ENCODE measurements around the gene EXOSC5. TPM values are rescaled to one million over a fixed set of nuclear protein-coding genes. Genes with fewer than 3 reads are reported as not detected.

Gene EXOSC5
- total and polyA plus RNA-seq, 9 of the 15 experiments (the other 6 are each of a cell fraction or from before 2014, with no cell fraction given): 10.9 to 75.5 (median 37.8) TPM

GRCh38 chr19:41350735-41351338, 46.3 kb downstream of the EXOSC5 start (continued):
- no peak for TF ChIP-seq PCBP2 (IDR thresholded peaks at IDR 0.05; ENCODE audit: low read depth, low read length, poor library complexity, severe bottlenecking)
- 0 out of 2 replicates have a peak, but pooled peaks have one; percentile 16 for TF ChIP-seq BHLHE40 (IDR thresholded peaks at IDR 0.05; ENCODE audit: low read length)
- TF ChIP-seq JUND (IDR thresholded peaks at IDR 0.05; ENCODE audit: borderline replicate concordance, low read depth, low read length): 0 out of 2 replicates have a peak, but pooled peaks have one; percentile 34
- TF ChIP-seq JUND (tag; IDR thresholded peaks at IDR 0.05; ENCODE audit: borderline replicate concordance, low read depth, low read length): 0 out of 3 replicates have a peak, but pooled peaks have one; percentile 6
- TF ChIP-seq ZNF699 (CRISPR knock-in tag; IDR thresholded peaks at IDR 0.05; ENCODE audit: insufficient replicate concordance): no peak
- TF ChIP-seq CUX1 (CRISPR knock-in tag; IDR thresholded peaks at IDR 0.05): no peak
- TF ChIP-seq PYGO2 (tag; IDR thresholded peaks at IDR 0.05): no peak
- TF ChIP-seq MEIS2 (IDR thresholded peaks at IDR 0.05; ENCODE audit: partially characterized antibody): peak; percentile 4
- no peak for TF ChIP-seq KLF16 (IDR thresholded peaks at IDR 0.05)
- TF ChIP-seq CREM (IDR thresholded peaks at IDR 0.05; ENCODE audit: low read depth): 0 out of 2 replicates have a peak, but pooled peaks have one; percentile 7
- TF ChIP-seq ZFX (CRISPR knock-in tag; IDR thresholded peaks at IDR 0.05): no peak
- TF ChIP-seq ZNF318 (IDR thresholded peaks at IDR 0.05; ENCODE audit: borderline replicate concordance in 1 of 2, low read depth in 1 of 2): no peak
- peak; percentile 65 for TF ChIP-seq POLR2AphosphoS5 (IDR thresholded peaks at IDR 0.05; ENCODE audit: control insufficient read depth, insufficient read depth, low read depth, low read length)
